Caki2 (cell line): ENCODE data around the gene VCL. TPM values are rescaled to one million over a fixed set of nuclear protein-coding genes. Genes with fewer than 3 reads are reported as not detected.
"Not testable (repeated sequence)": the region's sequence is repeated elsewhere in the genome, so short reads cannot be mapped to it uniquely, and the experiment has no call there.

Source experiments
- DNase-seq: peaks from one replicate; pipeline ENCODE4 v3.0.0-alpha.2; 2015; ENCODE audit warnings: low read depth
- in situ Hi-C: cut with HindIII; loops from 2 replicates; pipeline ENCODE4 v1.10.0; 2016; ENCODE audit warnings: low sequenced_read_pairs, low pct_unique_long_range_greater_than_20kb, mixed read lengths
- total RNA-seq: library from RNA; depleted of rRNA; stranded (reverse); fragments of >200 nt; shearing (Covaris generic); gene quantifications from 2 replicates; pipeline ENCODE4 v1.2.3, GENCODE V29; 2014; ENCODE audit warnings: low replicate concordance

The VCL gene
- total RNA-seq, 1 experiment from 2014 or later = 96.6 TPM

DNA sequence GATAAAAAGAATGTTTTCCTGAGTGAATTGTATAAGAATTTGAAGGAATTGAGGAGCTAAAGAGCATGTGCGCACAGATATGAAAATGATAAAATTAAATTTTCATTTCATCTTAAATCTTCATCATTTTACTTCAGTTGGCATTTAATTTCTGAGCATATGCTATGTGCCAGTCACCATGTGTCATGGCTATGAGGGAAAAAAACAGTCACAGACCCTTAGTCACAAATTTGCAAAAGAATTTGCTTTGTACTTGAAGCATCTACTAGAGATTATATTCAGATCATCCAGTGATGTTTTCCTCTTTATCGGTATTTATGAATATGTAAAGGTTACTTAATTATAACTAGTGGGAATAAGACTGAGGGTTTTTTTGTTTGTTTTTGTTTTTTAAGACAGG, 29.8 kb downstream of the VCL start:
- in situ Hi-C loops = no loop called here
- no peak for DNase-seq

DNA sequence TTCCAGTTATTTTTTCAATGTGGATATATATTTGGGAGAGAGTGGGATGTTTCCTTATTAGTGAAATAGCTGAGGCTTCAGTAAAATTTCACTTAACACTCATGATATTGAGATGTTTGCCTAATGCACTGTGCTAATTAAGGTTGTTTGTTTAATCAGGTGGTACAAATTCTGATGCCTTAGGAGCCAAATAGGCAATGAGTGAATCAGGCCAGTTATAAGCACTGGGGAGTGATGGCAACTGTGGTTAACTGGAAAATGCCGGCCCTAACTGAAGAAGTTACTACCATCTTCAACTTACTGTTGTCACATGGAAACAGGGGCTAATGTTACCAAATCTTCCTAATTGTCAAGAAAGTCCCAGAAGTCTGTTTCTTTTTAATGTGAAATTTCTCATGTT, 32.0 kb downstream of the VCL start:
- no peak for DNase-seq
- in situ Hi-C loops = no loop called here

DNA sequence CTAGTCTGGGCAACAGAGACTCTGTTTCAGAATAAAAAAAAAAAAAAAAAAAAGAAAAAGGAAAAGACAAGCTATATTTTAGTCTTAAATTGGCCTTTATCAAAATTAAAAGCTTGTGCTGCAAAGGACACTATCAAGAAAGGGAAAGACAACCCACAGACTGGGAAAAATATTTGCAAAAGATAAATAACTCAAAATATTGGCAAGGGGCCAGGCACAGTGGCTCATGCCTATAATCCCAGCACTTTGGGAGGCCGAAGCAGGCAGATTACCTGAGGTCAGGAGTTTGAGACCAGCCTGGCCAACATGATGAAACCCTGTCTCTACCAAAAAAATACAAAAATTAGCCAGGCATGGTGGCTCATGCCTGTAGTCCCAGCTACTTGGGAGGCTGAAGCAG, 34.3 kb downstream of the VCL start:
- DNase-seq, in situ Hi-C loops: not testable (repeated sequence)

DNA sequence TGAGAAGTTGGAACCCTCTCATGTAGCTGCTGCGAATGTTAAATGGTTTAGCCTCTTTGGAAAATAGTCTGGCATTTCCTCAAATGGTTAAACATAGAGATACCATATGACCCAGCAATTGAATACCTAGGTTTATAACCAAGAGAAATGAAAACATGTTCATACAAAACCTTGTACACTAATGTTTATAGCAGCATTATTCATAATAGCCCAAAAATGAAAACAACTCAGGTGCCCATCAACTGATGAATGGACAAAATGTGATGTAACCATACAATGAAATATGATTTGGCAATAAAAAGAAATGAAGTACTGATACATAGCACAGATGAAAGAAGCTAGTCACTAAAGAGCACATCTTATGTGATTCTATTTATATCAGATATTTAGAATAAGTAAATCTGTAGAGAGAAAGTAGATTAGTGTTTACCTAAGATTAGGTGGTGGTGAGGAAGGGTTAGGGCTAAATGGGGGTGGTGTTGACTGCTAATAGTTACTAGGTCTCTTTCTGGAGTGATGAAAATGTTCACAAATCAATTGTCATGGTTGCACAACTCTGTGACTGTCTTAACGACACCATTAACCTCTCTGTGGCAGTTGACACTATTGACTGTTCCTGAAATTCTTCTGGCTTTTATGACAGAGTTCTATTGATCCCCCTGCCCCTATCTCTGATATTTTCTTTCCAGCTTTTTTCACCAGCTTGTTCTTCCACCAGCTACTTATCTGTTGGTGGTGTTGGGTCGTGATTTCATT, 35.2 kb downstream of the VCL start:
- in situ Hi-C loops = no loop called here
- DNase-seq = no peak

DNA sequence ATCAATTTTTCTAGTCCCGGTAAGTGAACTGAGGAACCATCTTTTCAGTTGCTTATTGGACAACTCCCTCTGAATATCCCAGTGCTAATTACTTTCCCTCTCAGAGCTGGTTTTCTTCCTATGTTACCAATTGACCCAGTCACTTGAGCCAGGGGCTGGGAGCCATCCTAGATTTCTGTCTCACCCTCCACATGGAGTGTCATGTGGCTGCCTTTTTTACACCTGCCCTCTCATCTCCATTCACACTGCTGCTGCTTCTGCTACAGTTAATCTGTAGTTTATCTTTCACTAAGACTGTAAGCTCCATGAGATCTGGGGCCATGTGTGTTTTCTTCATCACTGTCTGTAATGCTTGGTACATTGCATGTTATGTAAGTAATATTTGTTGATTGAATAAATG, 35.8 kb downstream of the VCL start:
- DNase-seq = no peak
- in situ Hi-C loops = no loop called here

DNA sequence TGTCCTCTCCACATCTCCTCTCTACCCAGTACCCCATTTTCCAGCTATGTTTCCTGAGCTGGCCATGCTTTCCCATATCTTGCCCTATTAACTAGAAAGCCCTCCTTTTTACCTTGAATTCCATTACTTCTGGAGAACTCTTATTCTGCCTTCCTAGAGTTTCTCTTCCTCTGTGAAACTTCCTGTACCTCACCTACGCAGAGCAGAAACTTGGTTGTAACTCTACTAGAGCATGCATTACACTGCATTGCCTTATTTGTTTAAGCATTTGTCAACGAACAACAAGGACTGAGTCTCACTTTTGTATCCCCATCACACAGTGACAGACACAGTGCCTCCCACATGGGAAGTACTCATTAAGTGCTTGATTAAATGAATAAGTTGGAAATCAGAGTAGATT, 36.4 kb downstream of the VCL start:
- in situ Hi-C loops = no loop called here

DNA sequence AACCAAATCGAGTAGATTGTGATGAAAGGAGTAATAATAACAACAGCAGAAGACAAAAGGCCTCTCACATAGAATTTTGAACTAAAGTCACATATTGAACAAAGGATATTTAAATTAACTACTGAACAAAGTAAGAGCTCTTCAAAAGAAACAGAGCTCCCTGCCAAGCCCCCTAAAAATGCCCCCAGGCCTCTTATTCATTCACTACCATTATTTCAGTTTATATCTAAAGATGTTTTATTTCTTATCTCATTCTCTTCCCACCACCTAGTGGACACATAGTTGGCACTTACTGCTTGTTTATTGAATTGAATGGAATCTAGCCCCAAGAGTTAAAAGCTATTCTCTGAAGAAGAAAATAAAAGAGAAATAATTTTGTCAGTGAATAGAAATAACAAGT, 37.4 kb downstream of the VCL start:
- DNase-seq = no peak
- in situ Hi-C loops = no loop called here

More for the DNA sequence above, 36.4 kb downstream of the VCL start:
- no peak for DNase-seq

DNA sequence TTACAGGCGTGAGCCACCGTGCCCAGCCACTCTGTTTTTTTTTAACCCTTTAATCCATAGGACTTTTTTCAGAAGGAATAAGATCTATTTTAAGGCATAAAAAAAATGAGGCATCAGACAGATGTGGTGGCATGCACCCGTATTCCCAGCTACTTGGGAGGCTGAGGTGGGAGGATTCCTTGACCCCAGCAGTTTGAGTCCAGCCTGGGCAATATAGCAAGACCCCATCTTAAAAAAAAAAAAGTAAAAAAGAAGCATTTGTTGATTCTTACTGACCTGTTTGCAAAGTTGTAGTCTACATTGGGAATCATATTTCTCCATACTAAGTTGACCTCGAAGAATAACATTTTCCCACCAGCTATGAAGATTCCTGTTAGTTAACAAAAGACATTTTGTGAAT, 38.6 kb downstream of the VCL start:
- in situ Hi-C loops = no loop called here
- no peak for DNase-seq

DNA sequence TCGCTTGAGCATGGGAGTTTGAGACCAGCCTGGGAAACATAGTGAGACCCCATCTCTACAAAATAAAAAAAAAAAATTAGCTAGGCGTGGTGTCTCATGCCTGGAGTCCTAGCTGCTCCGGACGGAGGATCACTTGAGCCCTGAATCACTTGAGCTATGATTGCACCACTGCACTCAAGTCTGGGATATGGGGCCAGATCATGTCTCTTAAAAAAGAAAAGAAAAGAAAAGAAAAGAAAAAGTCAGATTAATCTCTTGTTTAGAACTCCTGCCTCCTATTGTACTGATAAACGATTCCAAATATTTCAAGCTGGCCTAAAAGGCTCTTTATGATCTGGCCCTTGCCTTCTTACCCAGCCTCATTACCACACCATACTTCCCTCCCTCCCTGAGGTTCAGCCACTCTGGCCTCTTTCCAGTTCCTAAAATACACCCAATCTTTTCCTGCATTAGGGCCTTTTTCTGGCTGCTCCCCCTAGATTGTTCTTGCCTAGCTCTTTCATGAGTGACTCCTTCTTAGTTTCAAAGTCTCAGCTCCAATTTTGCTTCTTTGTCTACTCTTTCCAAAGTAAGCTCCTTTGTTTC, 41.7 kb downstream of the VCL start:
- in situ Hi-C loops = no loop called here
- DNase-seq = no peak

DNA sequence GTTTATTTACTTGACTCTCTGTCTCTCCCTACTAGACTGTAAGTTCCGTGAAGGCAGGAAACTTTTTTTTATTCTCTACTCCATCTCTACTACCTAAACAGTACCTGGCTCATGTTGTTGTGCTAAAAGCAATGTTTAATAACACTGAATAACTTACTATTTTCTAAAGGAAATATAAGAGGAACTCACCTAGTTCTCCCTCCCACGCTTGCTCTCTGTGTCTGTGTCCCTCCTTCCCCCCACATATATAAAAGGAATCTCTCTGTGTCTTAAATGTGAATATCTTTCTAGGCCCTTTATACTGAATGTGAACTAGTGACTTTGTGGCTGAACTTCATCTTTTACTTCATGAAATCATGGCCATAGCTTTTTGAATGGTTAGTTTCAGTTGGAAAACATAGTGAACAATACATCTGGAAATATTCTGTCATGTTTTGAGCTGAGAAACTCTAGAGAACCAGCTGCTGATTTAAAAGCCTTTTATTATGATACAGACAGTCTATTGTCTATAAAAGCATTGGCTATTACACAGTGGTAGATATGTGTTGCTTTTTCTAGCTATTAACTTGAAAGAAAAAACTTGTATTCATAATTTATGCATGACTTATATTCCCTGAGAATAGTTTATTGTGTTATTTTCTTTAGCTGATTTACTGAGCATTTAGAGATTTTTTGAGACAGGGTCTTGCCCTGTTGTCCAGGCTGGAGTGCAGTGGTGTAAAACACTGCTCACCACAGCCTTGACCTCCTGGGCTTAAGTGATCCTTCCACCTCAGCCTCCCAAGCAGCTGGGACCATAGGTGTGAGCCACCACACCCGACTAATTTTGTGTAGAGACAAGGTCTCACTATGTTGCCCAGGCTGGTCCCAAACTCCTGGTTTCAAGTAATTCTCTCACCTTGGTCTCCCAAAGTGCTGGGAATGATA, 42.5 kb downstream of the VCL start:
- DNase-seq = no peak
- in situ Hi-C loops = no loop called here

DNA sequence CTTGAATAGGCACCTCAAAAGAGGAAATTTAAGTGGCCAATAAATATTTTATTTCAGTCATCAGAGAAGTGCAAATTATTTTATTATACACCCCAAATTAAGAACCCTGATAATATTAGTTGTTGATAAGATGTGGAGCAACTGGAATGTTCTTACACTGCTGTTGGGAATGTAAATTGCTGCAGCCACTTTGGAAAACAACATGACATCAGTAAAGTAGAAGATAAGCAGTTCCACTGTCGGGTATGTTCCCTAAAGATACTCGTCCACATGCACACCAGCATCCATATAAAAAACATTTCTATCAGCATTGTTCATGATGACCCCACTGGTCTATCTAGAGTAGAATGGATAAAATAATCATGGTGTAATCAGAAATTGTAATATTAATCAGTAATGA, 46.5 kb downstream of the VCL start:
- in situ Hi-C loops = no loop called here
- DNase-seq = no peak

DNA sequence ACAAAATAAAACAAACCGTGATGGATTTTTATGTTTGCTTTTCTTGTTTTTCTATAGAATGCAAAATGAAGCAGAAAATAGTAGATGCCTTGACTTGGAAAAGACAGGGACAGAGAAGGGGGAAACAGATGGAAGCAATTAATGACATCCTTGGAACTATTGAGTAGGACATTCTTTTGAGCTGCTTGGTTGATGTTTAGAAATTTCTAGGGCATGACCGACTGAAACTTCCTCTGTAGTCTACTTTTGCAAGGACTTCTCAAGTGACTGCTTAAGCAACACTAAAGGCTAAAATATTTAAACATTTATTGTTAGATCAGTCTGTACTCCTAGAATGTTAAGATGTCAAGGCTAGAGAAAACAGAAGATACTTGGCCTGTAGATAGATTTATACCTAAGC, 49.4 kb downstream of the VCL start:
- no peak for DNase-seq
- in situ Hi-C loops = no loop called here

DNA sequence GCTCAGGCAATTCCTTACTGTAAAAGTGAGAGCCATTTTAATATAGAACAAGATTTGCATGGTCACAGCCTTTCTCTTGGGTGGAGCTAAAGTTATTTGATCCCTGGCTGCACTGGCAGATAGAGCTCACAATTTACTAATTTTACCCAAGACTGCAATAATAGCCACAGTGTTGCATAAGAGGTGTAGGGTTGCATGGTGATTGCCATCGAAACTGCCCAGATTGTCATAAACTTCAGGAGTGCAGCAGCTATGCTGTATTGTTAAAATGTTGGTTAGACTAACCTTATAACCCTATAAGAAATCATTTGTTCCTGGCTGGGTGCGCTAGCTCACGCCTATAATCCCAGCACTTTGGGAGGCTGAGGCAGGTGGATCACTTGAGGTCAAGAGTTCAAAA, 50.0 kb downstream of the VCL start:
- peak; percentile 58 for DNase-seq
- in situ Hi-C loops = no loop called here

DNA sequence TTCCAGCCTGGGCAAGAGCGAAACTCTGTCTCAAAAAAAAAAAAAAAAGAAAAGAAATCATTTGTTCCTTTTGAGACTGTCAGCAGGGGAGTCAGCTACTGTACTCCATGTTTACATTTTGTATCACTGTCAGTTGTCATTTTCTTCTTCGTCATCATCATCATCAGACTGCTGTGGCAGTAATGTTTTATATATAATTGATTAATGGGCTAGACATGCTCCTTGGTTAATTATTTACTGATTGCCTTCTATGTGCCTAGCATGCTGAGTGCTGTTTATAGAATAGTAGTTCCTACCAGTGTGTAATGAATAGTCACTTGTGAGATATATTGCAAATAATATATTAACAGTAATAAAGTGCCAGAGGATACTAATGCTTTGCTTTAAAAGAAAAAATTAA, 50.5 kb downstream of the VCL start:
- no peak for DNase-seq
- in situ Hi-C loops = no loop called here

DNA sequence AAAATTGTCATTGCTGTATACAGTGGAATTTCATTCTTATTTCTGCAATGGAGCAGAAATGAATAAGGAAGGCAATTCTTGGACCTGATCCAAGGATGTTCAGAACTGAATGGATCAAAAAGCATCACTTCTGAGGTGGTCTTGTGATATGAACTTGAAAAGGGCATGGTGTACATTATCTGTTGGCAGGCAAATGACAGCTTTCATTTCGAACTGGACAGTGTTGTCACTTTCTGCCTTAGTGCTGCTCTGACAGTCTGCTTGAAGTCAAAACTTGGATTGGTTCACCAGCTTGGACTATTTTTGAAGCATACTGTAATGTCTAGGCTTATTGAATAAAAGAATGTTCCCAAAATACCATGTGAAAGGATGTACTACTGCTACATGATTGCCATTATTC, 52.0 kb downstream of the VCL start:
- in situ Hi-C loops = no loop called here
- DNase-seq = no peak

DNA sequence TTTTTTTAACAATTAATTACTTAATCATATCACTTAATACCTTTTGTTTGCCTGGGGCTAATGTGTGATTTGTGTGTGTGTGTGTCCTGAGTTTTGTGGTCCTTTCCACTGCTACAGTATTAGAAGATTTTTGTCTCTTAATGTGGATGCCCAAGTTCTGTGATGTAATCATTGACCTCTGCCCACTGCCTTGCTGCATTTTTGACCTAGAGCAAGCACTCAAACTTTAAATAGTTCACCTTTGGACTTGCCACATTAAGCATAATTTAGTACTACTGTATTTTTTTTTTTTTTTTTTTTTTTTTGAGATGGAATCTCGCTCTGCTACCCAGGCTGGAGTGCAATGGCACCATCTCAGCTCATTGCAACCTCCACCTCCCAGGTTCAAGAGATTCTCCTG, 52.7 kb downstream of the VCL start:
- in situ Hi-C loops = no loop called here
- no peak for DNase-seq

DNA sequence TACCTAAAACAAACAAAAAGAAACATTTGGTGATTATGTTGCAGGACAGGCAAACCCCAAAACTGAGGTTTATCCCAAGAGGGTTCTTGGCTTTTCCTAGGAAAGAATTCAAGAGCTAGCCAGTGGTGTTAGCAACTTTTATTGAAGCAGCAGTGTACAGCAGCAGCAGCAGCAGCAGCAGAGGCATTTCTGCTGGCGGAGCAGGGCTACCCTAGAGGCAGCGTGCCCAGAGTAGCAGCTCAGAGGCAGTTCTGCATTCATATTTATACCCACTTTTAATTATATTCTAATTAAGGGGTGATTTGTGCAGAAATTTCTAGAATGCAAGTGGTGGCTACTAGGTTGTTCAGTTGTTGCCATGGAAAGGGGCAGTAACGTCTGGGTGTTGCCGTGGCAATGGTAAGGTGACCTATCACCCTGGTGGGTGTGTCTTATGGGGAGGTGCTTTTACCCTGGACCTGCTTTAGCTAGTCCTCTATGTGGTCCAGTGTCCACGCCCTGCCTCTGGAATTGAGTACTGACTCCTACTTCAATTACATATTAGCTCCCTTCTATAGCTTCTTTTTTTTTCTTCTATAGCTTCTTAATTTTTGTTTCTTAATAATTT, 53.9 kb downstream of the VCL start:
- in situ Hi-C loops = no loop called here
- DNase-seq = peak; percentile 43

DNA sequence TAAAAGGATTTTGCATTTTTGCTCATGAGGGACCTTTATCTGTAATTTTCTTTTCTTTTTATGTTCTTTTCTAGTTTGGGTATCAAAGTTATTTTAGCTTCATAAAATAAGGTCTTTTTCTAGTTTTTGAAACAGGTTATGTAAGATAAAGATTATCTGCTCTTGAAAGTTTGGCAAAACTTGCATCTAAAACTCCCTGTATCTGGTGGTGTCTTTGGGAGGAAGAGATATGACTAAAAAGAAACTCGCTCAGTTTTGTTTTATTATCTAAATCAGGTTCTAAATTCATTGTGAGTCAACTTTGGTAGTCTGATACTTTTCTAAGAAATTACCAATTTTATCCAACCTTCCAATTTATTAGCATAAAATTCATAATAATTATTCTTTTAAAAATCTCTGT, 55.1 kb downstream of the VCL start:
- no peak for DNase-seq
- in situ Hi-C loops = no loop called here
